Spleen (tissue), 7 donors: ENCODE results near the gene STK39.

Experiments
- CTCF ChIP-seq, 11 experiments: fragments of 200-600 bp in 7 of 11; fragments of 450-650 bp in 4 of 11; sonication (generic) in 4 of 11; IDR thresholded peaks in 8 of 11; conservative IDR thresholded peaks in 3 of 11; 1 replicate in 7 of 11; 2 replicates in 4 of 11; pipeline versions ENCODE4 v1.4.0 to v1.8.0; 2016 to 2021; ENCODE audit warnings: antibody characterized with exemption in 11 of 11, inconsistent platforms in 4 of 11, mild to moderate bottlenecking in 1 of 11
- POLR2A ChIP-seq, 3 donors: fragments of 450-650 bp; IDR thresholded peaks; one replicate each; pipeline ENCODE4 v1.5.1; 2017; ENCODE audit warnings: antibody characterized with exemption in 3 of 3, mild to moderate bottlenecking in 1 of 3
- POLR2AphosphoS5 ChIP-seq, 3 donors: sonication (generic); formaldehyde crosslinking; IDR thresholded peaks; one replicate each; pipeline ENCODE4 v1.5.1; 2017; ENCODE audit warnings: antibody characterized with exemption in 3 of 3
- donor health status: DM: no; HTN: no; CAD: no; lungs with moderate emphysema.
- donor health status: DM: no; HTN: no; CAD: no.
- donor health status: DM: no; HTN: no; CAD: no.

DNA sequence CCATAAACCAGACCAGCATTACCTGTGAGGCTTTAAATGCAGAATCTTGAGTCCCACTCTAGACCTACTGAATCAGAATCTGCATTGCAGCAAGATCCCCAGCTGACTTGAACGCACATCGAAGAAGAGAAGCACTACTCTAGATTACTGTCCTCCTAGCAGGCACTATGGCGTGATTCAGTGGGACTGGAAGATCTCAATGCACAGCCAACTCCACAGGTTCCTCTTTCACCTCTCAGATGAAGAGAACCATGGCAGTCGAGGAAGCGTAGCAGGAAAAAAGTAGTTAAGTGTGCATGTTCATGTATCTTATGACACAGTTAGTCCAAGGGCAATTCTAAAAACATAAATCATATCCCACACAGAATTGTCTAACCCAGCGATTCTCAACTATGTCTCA is 97.4 kb downstream of the STK39 start:
- no peak for TF ChIP-seq POLR2AphosphoS5 (IDR thresholded peaks at IDR 0.05)
- no peak for TF ChIP-seq CTCF (IDR thresholded peaks at IDR 0.05 in 8 of 11, conservative IDR thresholded peaks at IDR 0.05 in 3 of 11)
- TF ChIP-seq POLR2A (IDR thresholded peaks at IDR 0.05), result no peak
